Measurements from ENCODE around the gene SSR2.
"Not testable (repeated sequence)": the region's sequence is repeated elsewhere in the genome, so short reads cannot be mapped to it uniquely, and the experiment has no call there.

SSR2 gene

DNA sequence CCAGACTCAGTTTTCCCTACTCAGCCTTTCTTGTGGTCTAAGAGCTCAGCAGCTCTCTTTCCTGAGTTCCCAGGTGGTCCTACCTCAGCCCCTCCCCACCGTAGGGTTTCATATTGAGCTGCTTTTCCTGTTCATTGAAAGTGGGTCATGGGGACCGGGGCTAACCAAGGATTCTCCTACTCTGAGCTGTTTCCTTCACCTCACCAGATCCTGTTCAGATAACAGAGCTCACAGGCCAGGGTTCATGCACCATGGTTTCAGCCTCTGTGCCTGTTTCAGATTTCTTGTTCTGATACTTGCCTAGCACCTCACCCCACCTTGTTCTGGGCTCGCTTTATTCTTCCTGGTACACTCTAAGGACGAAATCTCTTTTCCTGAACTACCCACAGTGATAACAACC, 24.3 kb upstream of the SSR2 start:
- no peak for DNase-seq

DNA sequence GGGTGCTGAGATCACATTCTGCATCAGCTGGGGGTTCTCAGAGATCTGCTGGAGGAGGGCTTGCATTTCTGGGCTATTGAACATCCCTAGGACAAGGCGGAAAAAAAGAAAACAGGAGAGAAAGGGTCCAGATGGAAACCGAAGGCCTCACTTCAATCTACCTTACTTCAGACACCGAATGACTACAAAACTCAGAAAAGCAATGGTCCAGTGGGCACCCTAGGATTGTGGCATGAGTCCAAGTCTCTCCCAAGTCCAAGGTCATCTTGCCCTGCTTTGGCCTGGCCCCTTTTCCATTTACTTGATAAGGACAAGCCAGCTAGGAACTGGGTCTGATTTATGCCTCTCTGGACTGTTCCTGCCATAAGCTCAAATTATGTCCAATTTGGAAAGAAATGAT, 22.1 kb upstream of the SSR2 start:
- no peak for DNase-seq

DNA sequence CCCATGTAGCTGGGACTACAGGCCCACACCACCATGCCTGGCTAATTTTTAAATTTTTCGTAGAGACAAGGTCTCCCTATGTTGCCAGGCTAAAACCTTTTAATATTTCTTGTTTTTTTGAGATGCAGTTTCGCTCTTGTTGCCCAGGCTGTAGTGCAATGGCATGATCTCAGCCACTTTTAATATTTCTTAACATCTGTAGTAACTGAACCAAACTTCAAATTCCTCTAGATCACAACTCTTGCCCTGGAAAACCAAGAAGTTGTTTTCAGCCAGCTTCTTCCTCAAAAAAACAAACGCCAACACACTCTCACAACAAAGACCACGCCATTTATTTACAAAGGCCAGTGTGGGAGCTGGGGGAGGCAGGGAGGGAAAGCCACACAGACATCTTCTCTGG, 14.2 kb upstream of the SSR2 start:
- not testable (repeated sequence) for DNase-seq

DNA sequence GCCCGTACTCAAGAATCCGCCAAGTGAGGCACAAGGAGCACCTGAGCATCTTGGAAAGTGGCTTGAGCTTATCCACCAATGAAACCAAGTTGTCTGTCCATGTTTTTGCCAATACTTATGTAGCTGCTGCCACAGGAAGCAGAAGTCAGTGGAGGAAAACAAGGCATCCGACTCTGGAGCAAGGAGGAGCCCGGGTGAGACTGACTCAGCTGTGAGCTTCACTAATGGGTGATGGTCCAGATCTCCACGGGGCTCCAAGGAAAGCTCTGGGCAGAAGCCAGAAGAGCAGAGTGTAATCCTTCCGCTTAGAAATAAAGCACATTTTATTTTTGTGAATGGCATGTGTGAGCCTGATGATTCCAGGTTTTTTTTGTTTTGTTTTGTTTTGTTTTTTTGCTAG, 12.3 kb upstream of the SSR2 start:
- no peak for DNase-seq

DNA sequence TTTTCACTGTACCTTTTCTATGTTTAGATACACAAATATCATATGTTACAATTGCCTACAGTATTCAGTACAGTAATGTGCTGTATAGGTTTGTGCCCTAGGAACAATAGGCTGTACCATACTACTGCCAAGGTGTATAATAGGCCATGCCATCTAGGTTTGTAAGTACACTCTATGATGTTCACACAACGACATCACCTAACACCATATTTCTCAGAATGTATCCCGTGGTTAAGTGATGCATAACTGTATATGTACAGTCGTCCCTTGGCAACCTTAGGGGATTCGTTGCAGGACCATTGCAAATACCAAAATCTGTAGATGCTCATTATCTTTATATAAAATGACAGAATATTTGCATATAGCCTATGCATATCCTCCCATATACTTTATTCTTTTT, 5.8 kb upstream of the SSR2 start:
- DNase-seq, result no peak

DNA sequence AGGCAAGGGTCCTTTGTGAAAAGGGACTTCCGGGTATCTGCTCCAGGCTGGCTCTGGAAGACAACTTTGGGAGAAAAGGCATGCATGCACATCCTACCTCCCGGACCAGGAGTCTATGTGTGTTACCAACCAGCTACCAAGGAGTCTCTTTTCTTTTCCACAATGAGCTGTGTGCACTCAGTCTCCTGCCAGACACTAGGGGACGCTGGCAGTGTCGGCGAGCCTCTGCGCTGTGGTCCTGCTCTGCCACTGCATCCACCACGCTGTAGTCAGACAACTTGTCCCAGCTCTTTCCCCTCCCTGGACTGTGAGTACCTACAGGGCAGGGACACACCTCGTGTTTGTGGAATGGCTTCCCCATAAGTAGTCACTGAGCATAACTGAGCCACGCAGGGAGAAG, 5.1 kb upstream of the SSR2 start:
- DNase-seq, result no peak

DNA sequence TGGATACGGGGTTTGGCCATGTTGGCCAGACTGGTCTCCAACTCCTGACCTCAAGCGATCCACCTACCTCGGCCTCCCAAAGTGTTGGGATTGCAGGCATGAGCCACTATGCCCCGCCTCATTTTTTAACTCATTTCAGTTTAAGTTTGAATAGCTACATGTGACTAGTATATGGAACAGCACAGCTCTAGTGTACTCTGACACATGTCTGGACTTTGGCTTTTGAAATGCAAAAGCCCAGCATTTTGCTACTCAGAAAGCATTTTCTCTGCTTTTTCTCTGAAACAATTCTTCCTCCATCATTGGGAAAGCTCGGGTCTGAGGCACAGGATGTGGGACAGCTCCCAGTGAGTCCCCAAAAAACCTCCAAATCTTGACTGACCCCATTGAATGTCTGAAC, 4.0 kb upstream of the SSR2 start:
- no peak for DNase-seq

DNA sequence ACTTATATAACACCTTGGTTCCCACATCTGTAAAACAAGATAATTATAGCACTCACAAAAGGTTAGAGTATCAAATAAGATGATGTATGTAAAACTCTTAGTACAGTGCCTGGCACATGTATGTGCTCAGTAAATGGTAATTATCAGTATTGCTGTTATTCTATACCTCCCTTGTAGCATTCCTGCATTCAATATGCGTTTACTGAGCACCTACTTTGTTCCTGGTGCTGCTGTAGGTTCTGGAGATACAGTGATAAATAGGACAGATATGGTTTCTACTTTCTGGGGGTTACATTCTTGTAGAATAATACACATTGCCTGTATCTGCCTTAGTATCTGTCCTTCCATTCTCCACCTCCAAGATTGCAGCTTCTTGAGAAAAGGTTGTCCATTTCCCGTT, 1.2 kb upstream of the SSR2 start:
- no peak for DNase-seq

DNA sequence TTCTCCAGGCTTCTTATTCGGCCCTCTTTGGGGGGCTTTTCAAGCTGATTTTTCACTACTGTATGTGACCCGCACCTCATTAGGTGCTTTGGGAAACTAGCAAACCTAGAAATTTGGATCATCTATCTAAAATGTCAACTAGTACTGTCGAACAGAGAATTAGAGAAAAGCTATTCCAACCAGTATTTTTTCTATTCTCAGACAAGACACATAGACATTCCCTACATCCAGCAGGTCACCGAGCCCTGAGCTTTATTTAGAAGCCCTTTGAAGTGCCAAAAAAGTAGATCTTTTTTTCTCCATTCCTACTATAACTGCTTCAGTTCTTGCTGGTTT, 310 bp upstream of the SSR2 start:
- DNase-seq, result no peak

DNA sequence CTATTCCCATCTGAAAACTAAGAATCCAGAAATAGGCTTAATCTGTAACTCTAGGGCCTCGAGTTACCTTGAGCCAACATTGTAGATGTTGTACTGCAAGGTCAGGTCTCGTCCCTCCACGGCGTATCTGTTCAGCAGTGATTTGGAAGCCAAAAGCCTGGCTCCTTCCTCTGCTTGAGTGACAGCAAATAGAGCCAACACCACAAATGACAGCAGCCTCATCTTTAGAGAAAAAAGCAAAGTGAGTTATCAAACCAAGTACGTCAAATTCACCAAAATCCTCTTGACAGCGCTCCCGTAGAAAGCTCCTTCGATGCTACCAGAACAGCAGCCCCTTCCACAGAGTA, 832 bp downstream of the SSR2 start:
- DNase-seq, result no peak

DNA sequence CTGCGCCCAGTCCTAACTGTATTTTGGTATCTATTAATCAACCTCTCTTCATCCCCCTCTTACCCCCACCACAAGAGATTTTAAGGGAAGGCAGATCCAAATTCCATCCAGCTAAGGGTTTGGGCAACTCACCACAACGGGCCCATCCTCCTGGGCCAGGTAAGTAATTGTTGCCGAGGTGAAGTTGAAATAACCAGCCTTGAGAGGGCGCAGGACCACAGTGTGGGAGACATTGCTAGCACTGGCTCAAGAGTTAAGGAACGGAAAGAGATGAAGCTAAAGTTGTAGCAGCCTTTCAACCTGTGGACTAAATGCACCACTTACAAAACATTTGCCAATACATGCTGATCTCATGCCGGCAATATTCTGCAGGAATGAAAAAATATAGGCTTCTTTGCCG, 5.9 kb downstream of the SSR2 start:
- no peak for DNase-seq

DNA sequence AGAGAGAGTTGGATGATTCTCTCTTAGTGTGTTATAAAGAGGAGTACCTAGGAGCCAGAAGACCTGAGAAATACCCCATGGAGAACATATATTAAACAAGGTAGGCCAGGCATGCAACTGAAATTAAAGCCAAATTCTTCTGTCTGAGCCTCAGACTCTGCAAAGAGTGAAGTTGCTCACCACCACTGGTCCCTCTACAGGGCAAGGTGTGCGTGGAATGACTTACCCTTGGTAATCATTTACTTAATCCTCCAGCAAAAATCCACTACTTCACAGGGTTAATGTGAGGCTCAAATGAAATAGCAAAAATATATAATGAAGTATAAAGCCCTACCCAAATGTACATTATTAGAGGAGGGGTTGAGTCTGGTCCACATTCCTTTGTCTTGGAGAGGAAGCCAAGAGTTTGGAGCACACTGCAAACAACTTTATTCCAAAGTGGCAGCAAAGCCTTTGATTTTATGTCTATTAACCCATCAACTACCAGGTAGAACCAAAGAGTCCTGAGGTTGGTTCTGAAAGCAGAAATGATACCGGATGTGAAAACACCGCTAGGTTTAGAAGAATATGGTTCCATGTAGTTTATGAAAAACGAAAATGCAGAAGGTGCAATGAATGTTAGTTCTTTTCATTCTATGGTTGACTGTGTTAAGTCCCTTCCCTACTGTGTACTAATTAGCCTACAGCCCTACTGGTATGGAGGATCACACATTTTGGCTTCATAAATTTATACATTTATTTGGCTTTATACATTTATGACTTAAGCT, 8.5 kb downstream of the SSR2 start:
- DNase-seq, result no peak

DNA sequence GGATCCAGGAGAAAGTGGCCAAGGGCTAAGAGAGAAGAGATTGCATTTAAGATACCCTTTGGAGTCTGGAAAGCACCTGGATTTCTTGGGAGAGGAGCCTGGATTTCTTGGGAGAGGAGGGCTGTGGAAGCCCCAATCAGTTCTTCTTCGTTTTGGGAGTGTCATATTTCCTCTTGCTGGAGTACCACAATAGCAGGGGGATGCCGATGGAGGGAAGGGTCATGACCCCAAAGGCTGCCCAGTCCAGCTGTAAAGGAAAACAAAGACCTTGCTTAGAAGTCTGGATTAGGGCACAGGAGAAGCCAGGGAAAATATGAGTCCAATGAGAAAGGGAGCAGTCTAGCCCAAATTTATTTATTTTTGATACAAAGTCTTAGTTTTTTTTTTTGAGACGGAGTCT, 11.3 kb downstream of the SSR2 start:
- no peak for DNase-seq

DNA sequence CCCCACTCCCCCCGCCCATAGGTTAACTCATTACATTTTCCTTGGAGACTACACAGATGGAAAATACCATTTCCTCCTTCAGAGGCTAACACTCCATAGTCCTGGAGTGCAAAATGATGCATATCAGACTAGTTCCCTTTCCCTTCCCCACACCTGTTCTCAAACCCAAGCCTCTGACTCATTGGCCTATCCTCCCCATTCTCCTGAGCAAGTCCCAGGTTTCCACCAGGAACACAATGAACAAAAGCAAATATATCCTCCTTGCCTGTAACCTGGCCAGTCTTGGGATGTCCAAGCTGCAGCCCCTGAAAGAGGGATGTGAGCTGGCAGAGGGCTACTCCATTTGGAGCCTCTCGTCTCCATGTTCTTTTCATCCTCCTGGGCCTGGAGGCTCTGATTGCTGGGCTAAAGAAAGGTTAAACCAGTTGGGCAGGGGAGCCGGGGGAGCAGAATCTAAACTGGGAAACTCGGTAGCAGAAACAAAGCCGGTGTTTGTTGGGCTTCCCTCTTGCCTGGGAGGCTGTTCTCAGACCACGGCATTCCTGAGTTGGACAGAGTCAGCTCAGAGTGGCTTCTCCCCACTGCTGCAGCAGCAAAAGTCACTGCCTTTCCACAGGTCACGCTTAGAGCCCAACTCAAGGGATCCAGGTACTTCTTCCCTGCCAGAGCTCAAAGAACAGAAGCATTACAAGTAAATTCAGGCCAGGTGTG, 13.9 kb downstream of the SSR2 start:
- DNase-seq, result no peak

DNA sequence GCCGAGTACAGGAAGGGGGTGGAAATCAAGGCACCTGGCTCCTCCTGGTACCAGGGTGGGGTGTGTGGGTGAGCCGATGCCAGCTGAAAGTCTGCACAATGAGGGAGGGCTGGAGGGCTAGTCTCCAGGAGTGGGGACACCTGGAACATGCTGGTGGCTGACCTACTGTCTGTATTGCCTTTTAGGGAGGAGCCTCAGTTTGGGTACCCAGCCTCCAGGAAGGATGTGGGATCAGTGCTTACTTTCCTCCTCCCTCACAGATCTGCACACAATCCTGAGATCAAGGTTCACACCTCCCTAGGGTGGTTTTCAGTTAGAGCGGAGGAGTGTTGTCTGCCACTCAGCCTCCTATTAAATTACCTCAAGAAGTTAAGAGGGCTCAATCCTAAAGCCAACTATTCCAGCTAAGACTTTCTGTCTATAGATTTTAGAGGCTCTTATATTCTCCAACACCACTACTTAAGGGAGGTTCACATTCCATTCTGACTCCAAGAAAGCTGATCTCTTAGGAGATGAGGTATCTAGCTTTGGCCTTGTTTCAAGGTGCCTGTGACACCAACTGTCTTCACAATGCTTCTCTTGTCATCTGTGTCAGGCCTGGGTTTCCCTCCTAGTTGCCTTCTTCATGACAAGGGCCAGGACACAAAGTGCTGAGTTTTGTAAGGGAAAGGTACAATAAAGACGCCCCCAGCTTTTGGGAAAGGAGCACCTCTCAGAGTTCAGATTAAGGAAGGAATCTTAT, 15.7 kb downstream of the SSR2 start:
- no peak for DNase-seq

DNA sequence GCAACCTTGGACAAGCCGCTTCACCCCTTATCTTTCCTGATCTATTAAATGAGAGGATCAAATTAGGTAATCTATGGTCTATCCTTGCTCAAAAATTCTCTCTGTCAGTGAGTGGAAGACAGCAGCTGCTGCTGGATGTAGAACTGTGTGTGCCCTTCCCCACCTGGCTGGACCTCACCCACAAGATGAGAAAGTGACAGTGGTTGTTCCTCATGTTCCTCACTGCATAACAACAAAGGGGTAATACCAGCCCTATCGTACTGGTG, 16.9 kb downstream of the SSR2 start:
- no peak for DNase-seq

DNA sequence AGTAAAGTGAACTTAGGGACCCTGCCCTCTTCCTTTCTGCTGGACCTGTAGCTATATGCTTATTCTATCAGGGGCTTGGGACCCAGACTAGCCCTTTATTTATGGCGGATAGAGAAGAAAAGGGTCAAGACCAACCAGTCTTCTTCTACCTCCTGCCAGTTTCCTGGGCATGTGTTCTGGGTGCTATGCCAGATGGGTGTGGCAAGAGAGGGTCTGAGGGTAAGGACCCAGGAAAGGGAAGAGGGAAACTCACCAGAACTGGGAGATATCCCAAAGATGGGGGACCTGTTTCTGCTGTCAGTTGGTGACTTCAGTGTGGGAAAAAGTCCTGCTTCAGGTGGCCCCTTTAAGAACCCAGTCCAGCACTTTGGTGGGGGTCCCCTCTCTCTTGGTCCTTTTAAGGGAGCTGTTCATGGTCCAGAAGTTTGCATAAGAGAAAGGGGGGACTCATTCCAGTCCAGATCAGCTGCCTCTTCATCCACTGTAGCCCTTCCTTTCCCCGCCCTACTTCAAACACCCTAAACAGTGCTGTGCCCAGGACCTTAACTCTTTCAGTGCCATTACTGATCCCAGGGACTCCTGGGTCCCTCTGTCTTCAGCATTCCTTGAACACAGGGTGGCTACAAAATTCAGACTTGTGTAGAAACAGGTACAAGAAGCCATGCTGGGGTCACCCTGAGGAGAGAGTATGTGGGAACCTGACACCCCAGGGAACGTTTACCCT, 18.4 kb downstream of the SSR2 start:
- no peak for DNase-seq

DNA sequence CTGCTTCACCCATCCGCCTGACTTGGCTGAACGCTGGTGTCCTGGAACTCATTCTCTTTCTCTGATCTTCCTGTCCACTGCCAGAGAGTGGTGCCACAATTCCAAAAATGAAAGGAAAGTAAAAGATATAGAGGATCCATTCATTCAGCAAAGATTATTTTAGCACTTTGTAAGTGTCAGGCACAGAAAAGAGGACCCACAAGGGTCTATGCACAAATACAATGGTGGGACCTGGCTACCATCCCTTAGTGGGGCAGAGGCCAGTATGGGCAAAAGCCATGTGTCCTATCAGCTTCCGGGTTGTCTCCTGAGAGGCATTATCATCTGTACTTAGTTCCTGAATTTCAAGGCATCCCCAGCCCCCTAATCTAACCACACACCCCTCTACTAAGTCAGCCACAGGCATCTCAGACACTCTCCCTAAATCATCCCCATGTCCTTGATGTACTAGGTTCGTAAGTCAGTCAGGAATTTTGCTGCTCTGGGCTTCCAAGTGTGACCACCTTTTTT, 19.0 kb downstream of the SSR2 start:
- DNase-seq, result no peak

DNA sequence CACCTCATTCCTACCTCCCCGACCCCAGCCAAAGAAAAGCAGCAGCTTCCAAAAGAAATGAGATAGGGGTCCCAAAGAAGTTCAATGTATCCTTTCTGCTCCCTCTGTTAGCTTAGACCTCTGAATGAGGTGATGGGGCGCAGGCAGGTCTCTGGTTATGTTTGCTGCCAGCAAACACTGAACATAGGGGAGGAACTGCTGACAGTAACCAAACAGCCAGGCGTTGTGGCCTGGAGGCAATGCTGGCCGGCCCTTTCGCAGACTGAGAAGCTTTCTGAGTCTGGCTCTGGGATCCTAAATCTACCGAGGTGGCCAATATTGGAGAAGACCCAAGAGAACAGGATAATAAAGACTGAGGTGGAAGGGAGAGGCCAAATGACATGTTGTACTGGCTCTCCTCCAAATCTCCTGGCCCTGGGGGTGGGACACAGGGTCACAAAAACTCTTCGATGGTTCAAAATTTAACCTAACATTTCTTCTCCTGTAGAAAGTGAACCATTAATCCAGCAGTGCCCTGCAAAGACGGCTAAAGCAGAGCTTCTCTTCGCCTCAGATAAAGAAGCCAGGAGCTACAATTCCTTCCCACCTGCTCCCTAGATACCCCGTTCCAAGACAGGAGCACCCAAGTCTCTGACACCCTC, 19.6 kb downstream of the SSR2 start:
- no peak for DNase-seq

DNA sequence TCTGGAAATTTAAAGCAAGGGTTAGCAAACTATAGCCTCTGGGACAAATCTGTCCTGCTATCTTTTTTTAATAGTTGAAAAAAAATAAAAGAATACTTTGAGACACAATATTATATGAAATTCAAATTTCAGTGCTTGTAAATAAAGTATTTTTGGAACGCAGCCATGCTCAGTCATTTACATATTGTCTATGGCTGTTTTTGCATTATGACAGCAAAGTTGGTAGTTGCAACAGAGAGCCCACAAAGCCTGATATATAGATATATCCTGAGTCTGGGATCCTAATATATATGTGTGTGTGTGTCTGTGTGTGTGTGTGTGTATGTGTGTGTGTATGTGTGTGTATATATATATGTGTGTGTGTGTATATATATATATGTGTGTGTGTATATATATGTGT, 20.8 kb downstream of the SSR2 start:
- DNase-seq, result no peak

DNA sequence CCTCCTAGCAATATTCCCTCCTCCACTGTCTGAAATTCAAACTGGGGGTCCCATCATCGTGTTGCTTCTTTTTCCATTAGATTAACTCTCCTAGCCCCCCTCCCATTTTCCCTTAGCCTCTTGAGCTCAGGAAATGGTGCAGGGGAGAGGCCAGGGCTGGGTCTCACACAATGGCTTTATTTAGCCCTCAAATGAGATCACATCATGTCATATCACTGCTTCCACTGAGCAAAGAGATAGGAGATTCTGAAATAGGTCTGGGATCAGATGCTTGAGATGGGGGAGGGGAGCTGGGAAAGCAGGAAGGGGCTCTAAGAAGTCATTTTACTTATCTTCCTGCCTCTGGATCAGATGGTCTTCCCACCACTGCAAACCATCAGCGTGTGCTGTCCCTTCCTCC, 24.6 kb downstream of the SSR2 start:
- no peak for DNase-seq

DNA sequence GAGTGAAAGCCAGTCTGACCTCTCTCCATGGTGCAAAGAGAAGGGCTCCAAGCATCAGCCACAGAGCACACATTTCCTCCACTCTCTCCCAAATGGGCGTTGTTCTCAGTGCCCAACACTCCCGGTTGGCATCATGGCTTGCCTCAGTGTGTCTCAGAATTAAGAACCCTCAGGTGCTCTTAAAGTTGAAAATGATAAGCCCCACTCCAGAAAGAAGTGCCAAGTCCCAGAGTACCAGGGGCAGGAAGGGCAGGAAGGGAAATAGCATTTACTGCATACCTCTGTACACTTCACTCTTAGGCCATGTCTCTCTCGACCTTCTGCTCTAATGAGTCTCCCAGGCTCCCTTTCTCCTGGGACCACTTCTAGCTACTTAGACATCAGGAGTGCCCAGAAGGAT, 27.2 kb downstream of the SSR2 start:
- no peak for DNase-seq

DNA sequence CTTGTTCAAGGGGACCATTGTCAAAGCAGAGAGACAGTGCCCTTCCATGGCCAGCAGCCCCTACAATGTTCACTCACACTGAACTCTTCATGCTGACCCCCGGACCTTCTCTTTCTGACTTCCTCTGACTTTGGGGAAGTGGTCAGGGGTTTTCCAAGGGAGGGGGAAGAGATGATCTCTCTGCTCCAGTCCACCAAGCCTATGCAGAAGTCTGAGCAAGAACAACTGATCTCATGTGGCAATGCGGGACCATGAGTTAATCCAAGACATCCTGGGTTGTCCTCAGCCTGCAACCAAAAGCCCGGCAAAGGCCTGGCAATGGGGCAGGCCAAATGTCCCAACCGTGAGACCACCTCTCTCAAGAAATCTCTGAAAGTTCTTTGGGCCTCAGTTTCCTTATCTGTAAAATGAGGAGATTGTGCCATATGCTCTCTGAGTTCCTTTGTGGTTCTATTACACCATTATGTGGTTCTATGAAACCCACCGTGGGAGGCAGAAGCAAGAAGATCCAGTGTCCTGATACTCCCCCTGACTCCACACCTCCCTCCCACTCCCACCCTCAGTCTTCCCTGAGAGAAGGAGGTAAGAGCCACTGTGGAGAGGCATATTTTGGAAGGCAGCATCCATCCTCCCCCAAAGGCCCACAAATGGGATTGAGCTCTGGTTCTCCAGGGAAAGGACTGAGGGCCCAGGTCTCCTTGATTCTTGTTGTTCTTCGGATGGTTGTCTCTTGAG, 30.6 kb downstream of the SSR2 start:
- no peak for DNase-seq

Measured in NCI-H187 (cell line).